ENCODE data around the gene PLEKHM3.

DNA sequence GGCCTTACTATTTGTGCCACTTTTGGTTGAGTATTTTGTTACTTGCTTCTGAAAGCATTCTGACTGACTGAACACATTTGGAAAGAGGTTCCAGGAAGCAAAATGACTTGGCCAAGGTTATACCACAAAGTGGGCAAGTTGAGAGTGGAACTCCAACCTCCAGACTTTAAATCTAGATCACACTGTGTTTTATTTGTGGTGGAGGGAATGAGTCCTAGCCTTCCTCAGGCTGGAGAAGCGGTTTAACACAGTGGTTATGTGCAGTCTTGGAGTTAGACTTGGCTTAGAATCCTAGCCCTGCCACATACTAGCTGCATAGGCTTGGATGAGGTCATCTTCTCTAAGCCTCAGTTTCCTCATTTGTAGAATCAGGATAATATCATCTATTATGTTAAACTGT, 33.4 kb downstream of the PLEKHM3 start:
- TF ChIP-seq EZH2 (IDR thresholded peaks at IDR 0.05; ENCODE audit: low read length, missing control alignments) (no peak), CTCF (conservative IDR thresholded peaks at IDR 0.05 in 1 of 2, IDR thresholded peaks at IDR 0.05 in 1 of 2; ENCODE audit: low read depth in 1 of 2, low read length in 2 of 2) (no peak)

All from fibroblast of lung (primary cell).